Stimulated activated CD4-positive, alpha-beta T cell treated with anti-CD3 and anti-CD28 coated beads, Interleukin-2, amount 100 ng/mL, for 4 hours (primary cell): ENCODE data around the gene RPP38.
A peak's percentile ranks its signal among the peaks of the same experiment; 100 is the strongest.

Source experiments
- DNase-seq: peaks from one replicate; pipeline ENCODE4 v3.0.0-alpha.2; 2020; ENCODE audit warnings: low read depth

Gene RPP38, protein sequence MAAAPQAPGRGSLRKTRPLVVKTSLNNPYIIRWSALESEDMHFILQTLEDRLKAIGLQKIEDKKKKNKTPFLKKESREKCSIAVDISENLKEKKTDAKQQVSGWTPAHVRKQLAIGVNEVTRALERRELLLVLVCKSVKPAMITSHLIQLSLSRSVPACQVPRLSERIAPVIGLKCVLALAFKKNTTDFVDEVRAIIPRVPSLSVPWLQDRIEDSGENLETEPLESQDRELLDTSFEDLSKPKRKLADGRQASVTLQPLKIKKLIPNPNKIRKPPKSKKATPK

DNA sequence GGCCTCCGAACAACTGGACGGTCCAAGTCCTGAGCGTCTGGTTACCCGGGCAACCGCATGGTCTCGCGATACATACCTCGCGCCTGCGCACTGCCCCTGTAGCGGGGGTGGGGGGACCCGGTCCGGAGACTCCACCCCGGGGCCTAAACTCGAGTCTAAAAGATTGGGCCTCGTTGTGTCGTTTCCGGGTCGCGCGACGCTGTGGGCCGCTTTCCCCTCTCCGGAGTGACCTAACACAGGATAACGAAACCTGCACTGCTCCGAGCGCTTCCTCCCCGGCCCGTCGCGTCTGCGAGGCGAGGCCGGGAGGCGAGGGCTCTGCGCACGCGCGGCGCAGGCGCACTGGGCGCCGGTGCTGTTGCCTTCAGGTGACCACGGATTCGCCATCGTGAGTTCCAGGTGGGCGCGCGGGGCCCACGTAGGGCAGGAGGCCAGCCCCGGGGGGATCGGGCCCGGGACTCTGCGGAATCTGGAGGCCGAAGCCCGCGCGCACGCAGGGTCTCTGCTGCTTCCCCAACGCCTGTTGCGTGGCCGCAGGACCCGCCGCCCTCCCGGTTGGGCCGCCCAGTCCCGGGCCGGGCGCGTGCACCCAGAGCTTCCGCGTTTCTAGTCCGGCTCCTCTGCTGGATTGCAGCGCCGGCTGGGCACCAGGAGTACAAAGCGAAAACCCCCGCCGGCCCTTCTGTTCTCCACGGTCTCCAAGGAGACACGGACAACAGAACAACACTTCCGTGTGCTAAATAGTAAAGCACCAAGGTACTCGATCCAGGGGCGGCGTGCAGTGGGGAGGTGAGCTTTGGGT is at the start of gene RPP38:
TSS of gene RPP38 (plus strand) at position 345 of the 802 bp plus-strand sequence. CDS start 5,960 bp downstream, outside the sequence.
- peak; percentile 92 for DNase-seq

DNA sequence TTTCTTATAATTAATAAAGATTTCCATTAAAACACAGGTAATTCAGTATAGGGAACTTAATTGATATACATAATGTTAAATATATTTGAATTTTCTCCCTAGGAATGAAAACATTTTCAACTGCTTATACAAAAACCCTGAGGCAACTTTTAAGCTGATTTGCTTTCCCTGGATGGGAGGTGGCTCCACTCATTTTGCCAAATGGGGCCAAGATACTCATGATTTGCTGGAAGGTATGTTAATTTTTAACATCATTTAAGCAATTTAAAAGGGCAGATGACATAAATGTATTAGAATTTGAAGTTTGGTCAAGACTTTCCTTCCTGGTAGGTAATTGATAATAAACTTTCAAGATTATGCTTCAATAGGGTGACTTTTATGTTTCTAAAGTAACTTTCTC is 47.6 kb upstream of the RPP38 start:
- no peak for DNase-seq

DNA sequence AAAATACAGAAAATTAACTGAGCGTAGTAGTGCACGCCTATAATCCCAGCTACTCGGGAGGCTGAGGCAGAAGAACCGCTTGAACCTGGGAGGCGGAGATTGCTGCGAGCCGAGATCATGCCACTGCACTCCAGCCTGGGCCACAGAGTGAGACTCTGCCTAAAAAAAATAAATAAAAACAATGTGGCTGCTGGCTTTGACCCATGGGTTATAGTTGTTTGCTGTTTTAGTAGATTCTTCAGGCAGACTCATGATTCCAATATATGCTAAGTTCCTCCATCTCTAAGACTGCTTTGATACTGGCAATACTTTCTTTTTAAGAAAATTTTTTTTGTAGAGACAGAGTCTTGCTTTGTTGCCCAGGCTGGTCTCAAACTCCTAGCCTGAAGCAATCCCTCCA is 45.0 kb upstream of the RPP38 start:
- no peak for DNase-seq

DNA sequence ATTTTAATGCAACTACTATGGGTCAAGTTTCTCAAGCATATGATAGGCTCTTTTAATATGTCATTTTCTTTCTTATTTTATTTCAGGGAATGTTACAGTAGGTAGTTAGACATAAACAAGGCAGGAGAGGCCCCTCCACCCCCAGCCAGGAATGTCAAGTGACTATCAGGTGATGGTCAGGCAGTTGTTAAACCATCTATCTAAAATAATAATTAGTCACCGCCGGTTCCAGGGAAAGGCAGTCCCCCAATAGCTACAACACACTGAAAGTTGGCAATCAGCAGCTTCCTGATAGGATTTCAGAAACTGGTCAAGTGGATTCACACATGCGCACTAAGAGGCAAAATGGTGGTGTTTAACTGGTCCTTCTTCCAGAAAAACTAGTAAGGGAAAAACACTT is 44.1 kb upstream of the RPP38 start:
- DNase-seq = no peak

DNA sequence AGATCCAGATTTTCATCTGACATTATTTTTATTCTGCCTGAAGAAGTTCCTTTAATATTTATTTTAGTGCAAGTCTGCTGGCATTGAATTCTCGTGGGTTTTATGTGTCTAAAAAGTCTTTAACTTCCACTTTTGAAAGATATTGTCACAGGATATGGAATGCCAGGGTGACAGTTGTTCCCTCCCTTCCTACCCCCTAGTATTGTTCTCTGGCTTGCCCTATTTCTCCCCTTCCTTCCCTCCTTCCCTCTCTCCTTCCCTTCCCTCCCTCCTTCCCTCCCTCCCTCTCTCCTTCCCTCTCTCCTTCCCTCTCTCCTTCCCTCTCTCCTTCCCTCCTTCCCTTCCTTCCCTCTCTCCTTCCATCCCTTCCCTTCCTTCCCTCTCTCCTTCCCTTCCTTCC is 38.5 kb upstream of the RPP38 start:
- DNase-seq = no peak

DNA sequence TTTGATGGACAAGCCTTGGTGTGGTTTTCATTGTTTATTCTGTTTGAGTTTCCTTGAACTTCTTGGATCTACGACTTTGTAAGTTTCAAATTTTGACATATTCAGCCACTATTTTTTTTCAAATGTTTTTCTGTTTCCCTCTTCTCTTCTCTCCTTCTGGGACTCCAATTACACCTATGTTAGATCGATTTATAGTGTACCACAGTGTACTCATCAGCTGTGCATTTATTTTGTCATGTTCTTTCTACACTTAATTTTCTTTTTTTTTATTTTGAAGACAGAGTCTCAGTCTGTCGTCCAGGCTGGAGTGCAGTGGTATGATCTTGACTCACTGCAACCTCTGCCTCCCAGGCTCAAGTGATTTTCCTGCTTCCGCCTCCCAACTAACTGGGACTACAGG is 37.2 kb upstream of the RPP38 start:
- no peak for DNase-seq

DNA sequence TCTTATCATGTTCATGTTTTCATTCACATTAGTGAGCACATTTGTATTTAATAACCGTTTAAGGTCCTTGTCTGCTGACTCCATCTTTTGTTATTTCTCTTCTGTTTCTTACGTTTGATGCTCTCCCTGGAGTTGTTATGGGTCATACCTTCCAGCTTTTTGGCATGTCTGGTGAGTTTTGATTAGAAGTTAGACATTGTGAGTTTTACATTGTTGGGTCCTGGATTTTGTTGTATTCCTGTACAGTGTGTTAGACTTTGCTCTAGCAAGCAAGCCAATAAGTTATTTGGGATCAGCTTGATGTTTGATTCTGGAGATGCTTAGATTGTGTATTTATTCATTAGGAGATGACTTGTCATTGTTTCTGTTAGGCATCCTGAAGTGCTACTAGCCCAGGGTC is 36.5 kb upstream of the RPP38 start:
- no peak for DNase-seq

DNA sequence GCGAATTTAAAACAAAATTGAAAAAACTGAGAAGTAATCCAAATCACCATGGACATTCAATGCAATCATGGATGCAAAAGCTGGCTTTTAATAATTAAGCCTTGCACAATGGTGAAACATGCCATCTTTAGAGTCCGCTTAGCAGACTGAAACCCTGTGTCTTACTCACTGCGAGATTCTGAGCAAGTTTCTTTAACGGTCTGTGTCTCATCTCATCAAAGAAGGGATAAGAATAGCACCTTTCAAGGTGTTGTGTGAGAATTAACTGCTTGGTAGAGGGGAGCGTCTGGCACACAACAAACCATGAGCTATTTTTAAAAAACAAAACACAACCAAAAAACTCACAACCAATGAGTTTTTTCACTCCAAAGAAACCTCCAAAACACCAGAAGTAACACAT is 30.0 kb upstream of the RPP38 start:
- no peak for DNase-seq

DNA sequence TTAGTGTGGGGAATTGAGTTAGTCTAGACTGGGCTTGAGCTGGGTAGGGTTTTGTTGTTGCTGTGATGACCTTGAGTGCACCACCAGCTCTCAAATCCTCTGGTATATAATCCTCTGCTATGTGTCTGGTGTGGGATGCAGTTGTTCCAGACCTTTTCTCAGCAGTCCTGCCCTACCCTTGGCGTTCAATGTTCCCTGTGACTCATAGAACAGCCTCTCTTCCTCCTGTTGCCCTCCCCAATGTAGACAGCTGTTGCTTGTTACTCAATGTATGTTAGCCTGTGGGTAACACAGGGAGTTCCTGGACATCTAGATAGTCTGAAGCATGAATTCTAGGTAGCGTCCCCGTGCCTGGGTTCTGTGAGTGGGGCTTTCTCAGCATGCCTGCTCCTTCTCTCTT is 28.4 kb upstream of the RPP38 start:
- DNase-seq = no peak

DNA sequence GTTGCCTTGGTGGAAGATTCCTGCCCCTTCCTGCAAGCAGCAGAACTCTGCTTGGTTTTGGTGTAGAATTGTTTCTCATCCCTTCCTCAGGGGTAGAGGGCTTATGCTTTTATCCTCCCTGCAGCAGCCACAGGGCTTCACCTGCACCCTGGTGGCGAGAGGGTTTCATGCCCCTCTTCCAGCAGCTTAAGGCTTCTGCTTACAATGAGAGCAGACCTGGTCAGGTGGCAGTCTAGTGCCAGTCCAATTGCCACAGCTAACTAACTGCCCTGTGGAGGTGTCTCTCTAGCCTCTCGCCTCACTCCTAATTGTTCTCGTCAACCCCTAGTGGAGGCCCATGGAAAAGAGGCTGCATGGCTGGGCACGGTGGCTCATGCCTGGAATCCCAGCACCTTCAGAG is 27.9 kb upstream of the RPP38 start:
- DNase-seq = no peak

DNA sequence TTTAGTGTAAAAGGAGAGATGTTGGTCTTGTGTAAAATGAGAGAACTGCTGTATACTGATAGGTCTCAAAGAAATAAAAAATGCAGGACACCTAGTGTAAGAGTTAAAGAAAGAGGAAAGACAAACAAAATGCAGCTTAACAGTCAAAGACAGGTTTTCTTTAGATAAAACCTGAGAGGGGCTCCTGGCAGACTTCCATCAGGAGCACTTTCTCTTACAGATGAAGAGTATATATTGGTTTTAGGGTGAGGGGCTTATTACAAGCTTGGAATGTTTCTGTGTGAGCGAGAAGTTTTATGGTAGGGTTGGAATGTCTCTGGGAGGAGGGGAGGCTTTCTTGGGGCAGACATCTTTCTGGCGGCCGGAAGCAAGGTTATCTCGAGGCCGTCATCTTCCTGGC is 24.8 kb upstream of the RPP38 start:
- DNase-seq = no peak

DNA sequence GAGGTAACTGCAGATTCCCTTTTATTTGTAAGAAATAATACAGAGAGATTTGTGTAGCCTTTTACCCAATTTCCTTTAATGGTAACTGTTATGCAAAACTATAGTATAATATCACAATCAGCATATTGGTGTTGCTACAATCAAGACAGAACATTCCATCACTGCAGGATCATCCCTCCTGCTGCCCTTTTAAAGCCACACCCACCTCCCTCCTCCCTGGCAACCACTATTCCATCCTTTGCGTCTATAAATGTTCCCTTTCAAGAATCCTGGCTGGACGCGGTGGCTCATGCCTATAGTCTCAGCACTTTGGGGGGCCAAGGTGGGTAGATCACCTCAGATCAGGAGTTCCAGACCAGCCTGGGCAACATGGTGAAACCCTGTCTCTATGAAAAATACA is 21.7 kb upstream of the RPP38 start:
- DNase-seq = no peak

DNA sequence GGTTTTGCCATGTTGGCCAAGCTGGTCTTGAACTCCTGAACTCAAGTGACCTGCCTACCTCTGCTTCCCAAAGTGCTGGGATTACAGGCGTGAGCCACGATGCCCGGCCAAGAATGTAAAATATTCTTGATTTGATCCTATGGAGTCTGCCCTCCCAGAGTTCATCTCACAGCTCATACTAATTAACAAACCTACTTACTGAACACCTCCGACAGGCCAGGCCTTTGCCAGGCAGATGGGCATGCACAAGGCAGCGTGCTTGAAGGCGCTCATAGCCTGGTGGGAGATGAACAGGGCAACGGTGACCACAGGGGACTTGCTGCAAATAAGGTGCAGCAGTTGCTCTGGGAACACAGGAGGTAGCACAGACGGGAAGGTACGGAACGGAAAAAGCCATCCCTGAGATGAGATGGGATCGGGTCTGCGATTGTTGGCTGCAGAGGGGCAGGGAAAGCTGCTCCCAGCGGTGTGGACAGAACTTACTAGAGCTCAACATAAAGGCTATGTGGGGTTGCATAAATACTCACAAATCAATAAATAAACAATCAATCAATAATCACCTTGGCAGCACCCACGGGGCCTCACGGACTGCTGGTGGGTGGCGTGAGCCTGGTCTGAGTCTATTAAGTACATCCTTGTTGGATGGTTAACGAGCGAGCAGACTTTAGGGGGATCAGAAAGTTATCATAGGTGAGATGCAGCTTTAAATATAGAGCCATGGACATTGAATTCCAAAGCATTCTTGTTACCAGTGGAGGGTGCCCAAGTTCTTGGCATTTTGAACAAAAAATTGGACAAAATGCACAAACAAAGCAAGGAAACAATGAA is 13.3 kb upstream of the RPP38 start:
- DNase-seq = no peak

DNA sequence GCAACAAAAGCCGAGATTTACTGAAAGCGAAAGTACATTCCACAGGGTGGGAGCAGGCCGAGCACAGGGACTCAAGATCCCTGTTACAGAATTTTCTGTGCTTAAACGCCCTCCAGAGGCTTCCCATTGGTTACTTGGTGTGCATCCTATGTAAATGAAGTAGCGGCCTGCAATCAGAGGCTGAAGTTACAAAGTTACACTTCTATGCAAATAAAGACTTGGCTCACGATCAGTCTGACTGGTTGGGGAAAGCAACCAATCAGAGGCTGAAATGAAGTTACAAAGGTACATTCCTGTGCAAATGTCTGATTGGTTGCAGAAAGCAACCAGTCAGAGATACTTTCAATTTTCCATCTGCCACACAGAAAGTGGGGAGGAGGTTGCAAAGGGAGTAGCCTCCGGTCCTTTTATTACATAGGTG is 12.6 kb upstream of the RPP38 start:
- DNase-seq = no peak

DNA sequence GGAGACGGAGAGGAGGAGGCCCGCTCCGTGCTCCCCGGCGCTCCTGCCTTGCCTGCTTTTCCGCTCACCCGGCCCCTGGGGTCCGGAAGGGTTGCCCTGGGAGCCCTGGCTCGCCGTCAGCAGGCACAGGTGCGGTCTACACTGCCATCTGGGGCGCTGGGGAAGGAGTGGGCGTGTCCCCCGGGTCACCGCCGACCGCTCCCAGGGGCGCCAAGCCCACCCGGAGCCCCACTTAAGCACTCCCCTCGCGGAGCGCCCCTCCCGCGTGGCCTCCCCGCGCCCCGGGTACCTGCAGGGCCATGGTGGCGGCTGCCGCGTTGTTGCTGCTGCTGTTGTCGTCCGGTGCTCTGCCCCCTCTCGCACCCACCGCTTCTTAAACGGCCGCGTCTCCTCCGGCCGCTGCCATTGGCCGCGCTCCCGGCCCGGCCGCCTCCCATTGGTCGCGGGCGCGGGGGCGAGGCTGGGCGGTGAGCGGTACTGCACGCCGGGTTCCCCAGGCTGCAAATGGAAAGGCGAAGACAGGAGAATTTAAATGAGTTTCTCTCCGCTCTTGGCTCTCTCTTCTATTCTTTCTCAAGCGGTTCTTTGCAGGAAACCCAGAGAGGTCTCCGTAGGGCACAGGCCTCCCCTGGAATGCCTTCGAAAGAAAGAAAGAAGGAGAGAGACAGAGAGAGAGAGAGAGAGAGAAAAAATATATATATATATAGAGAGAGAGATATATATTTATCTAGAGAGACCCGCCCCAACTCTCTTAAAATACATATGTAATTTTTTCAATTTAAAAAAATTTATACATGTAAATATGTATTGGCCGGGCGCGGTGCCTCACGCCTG is 8.5 kb upstream of the RPP38 start, which contains the start of gene ACBD7:
TSS of gene ACBD7 (minus strand) at position 349 of the 834 bp plus-strand sequence. CDS start at position 301, 48 bp downstream.
- DNase-seq = peak; percentile 59

DNA sequence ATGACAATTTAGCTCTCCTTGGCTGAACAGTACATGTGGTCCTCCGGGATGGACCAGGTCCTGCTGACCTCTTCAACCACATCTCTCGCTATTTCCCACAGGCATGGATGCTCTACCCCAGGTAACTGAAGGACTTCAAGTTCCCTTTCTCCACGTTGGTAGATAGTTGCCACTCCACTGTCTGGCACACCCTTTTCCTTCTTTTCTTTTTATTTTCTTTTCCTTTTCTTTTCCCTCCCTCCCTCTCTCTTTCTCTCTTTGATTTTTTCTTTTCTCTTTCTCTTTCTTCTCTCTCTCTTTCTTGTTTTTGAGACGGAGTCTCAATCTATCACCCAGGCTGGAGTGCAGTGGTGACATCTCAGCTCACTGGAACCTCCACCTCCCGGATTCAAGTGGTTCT is 5.7 kb upstream of the RPP38 start:
- DNase-seq = no peak

DNA sequence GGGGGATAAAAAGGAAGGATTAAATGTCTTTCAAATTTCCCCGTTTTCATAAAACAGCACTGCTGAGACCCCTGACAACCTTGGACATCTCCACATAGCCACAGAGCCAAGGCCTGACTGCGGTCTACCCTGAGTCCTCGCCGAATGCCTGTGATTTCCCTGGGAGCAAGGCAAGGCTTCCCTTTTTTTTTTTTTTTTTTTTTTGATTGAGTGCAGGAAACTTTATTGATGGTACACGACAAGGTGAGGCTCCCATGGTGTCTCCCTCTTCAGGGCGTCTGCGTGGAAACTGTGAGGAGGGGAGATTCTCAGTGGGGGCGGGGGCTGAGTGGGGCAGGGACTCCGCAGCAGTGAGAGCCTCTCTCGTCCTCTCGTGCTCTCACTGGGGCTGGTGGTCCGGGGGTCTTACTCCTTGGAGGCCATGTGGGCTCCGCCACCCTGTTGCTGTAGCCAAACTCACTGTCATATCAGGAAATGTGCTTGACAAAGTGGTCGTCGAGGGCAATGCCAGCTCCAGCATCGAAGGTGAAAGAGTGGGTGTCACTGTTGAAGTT is 4.2 kb upstream of the RPP38 start:
- DNase-seq = no peak

DNA sequence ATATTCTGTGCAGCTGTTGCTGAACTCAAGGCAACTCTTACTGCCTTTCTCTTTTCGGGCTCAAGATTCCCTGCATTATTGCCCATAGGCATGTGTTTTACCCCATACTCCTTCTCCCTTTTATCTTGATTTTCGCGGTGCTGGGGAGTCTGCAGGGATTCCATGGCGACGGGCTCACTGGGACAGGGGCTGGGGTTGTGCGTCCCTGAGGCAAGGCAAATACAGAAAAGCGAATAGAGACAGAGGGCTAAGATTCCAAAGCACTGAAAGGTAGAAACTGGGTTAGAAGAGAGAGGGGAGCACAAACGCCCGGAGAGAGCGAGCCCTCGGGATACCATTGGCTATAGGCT is 519 bp upstream of the RPP38 start:
- DNase-seq = no peak

DNA sequence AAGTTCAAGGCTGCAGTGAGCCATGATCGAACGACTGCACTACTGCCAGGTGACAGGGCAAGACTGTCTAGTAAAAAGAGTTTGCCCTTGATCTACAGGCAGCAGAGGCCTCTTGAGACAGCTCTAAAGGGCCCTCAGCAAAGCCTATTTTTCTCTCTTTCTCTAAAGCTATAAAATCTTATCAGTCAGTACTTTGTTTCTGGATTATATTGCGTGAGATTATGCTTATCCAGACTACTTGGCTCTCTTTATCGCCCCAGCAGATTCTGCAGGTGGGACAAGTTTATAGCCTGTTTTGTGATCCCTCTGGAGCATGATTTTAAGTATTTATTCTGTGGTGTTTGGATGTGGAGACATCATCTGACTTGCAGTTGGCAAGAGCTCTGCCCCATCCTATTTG is 2.7 kb downstream of the RPP38 start:
- DNase-seq = no peak

DNA sequence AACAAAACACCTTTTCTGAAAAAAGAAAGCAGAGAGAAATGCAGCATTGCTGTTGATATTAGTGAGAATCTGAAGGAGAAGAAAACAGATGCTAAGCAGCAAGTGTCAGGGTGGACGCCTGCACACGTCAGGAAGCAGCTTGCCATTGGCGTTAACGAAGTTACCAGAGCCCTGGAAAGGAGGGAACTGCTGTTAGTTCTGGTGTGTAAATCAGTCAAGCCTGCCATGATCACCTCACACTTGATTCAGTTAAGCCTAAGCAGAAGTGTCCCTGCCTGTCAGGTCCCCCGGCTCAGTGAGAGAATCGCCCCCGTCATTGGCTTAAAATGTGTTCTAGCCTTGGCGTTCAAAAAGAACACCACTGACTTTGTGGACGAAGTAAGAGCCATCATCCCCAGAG is 6.4 kb downstream of the RPP38 start:
- no peak for DNase-seq

DNA sequence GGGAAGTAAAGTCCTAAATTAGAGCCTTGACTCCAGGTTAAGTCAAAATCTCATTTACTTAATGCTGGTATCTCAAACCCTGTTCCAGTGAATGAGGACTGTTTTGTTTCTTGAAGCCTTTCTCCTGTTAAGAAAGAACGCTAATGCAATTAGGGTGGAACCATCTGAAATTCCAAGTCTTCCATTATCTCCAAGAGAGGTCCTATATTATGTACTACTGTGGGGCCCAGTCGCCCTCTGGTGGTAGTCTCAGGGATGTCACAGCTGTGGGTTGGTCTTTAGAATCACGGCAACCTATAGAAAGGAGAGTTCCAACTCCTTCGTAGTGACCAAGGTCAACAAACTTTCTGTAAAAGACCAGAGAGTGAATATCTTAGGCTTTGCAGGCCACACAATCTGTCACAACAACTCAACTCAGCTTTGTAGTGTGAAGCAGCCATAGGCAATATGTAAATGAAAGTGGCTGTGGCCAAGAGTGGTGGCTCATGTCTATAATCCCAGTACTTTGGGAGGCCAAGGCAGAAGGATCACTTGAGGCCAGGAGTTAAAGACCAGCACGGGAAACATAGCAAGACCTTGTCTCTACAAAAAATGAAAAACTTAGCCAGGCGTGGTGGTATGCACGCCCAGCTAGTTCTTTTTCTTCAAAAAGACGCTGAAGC is 9.3 kb downstream of the RPP38 start:
- peak; percentile 50 for DNase-seq
